Heart left ventricle (tissue), 16 donors: Measurements from ENCODE around the gene SLC29A2. TPM values are rescaled to one million over a fixed set of nuclear protein-coding genes. Genes with fewer than 3 reads are reported as not detected.
A peak's percentile ranks its signal among the peaks of the same experiment; 100 is the strongest.

Source experiments
- ATAC-seq, 4 donors: fragments of 200-7000 bp; cut with Tn5 transposase; one replicate each; pipeline ENCODE4 v1.9.1; 2020 to 2022; ENCODE audit warnings: moderate library complexity in 4 of 4, mild to moderate bottlenecking in 3 of 4, moderate number of reproducible peaks in 1 of 4
- DNase-seq, 5 donors: peaks; one replicate each; pipeline ENCODE4 v3.0.0-alpha.2; 2020
- H3K27ac ChIP-seq, 12 donors: fragments of 200-600 bp; sonication (generic) in 4 of 12; one replicate each; pipeline versions ENCODE4 v1.5.0 to v1.8.0; 2016 to 2022; ENCODE audit warnings: mild to moderate bottlenecking in 2 of 12
- H3K27me3 ChIP-seq, 9 donors: fragments of 200-600 bp; sonication (generic) in 2 of 9; one replicate each; pipeline versions ENCODE4 v1.5.1 to v1.8.0; 2016 to 2022; ENCODE audit warnings: mild to moderate bottlenecking in 3 of 9
- H3K36me3 ChIP-seq, 9 donors: fragments of 200-600 bp; sonication (generic) in 2 of 9; one replicate each; pipeline versions ENCODE4 v1.5.0 to v1.8.0; 2018 to 2022; ENCODE audit warnings: mild to moderate bottlenecking in 2 of 9
- H3K4me1 ChIP-seq, 12 donors: fragments of 200-600 bp; sonication (generic) in 4 of 12; one replicate each; pipeline versions ENCODE4 v1.5.0 to v1.8.0; 2016 to 2022; ENCODE audit warnings: mild to moderate bottlenecking in 3 of 12
- H3K4me3 ChIP-seq, 12 donors: fragments of 200-600 bp; sonication (generic) in 4 of 12; one replicate each; pipeline versions ENCODE4 v1.5.0 to v1.8.0; 2017 to 2022; ENCODE audit warnings: mild to moderate bottlenecking in 9 of 12, moderate library complexity in 4 of 12
- H3K9me3 ChIP-seq, 12 donors: fragments of 200-600 bp; sonication (generic) in 4 of 12; one replicate each; pipeline versions ENCODE4 v1.5.0 to v1.8.0; 2016 to 2022; ENCODE audit warnings: mild to moderate bottlenecking in 1 of 12
- POLR2A ChIP-seq, 2 donors: fragments of 450-650 bp; IDR thresholded peaks; one replicate each; pipeline ENCODE4 v1.6.1; 2017; ENCODE audit warnings: antibody characterized with exemption in 2 of 2, mild to moderate bottlenecking in 2 of 2, moderate library complexity in 2 of 2
- WGBS, 4 donors: extraction: QIAGEN DNeasy Blood & Tissue Kit in 2 of 4; methylation state at CpG; one replicate each; pipeline versions ENCODE4 v1.1.5 to v1.1.7; 2013 to 2018; 5-methylcytosine and 5-hydroxymethylcytosine counted together
- intact Hi-C, 10 donors: fragments of 100-400 bp; cut with DNase I; formaldehyde crosslinking; loops; one replicate each; pipeline versions ENCODE4 v1.11.1 to v1.14.2; 2022
- long read RNA-seq, 3 donors: library from polyadenylated mRNA; unstranded; transcript quantifications; one replicate each; pipeline ENCODE4 v2.0.0, GENCODE V29; 2020 to 2021
- polyA plus RNA-seq, 2 donors: library from polyadenylated mRNA; stranded (reverse); fragments of 200-250 nt; gene quantifications; one replicate each; pipeline ENCODE4 v1.2.3, GENCODE V29; 2013
- total RNA-seq, 9 donors: library from RNA; depleted of rRNA in 2 of 9; stranded (reverse); fragments of >200 nt in 2 of 9; fragmentation: NEBNext Ultra II Directional in 3 of 9; extraction: Animal tissue kit (Norgen Biotek cat#: 25700) in 3 of 9; gene quantifications; one replicate each; pipeline versions ENCODE4 v1.1.0 to v1.2.4, GENCODE V29; 2016 to 2023
- TF ChIP-seq, protein P1 (sequence below), 12 donors: fragments of 200-600 bp; sonication (generic) in 4 of 12; IDR thresholded peaks; one replicate each; pipeline versions ENCODE4 v1.5.0 to v1.8.0; 2018 to 2022; ENCODE audit warnings: antibody characterized with exemption in 12 of 12, mild to moderate bottlenecking in 5 of 12
- donor health status: ischemic (EF 13 %, LVEDD 7.1; RV severe dilation, severe dysfunction).
- donor health status: healthy with polysubstance abuse.
- donor health status: DM: no; HTN: yes; CAD: no.
- donor health status: DM: no; HTN: no; CAD: no.
- donor health status: ischemic (EF 25% LVEDD 6.9; RV normal size, moderate dysfunction).
- donor health status: ischemic (EF 25% LVEDD 5.7; RV mildly dilated, moderate dysfunction).
- donor health status: healthy.
- donor health status: DM: yes; HTN: yes; CAD: no.
- donor health status: ischemic (EF 35%, LVEDD 5.7; RV mildly dilated, moderate dysfunction).
- donor health status: nonischemic (EF 11% LVEDD 7.7; RV severe dilation, severe dysfunction).
- donor health status: DM: yes; HTN: yes; CAD: no.
- donor health status: PGD.
- donor health status: ischemic (EF 29% LVEDD 5.4; RV normal size, mild dysfunction).
- donor health status: nonischemic (EF 23%, LVEDD 6.1; RV moderate dilation, normal function).

Gene SLC29A2
- total RNA-seq (10 to 100 TPM in 6 of 9 donors, 1 to 10 TPM in 3; 6.8 to 30.9 (median 13.1) TPM), polyA plus RNA-seq (10 to 100 TPM; 18.2 to 29.7 TPM)
- long read RNA-seq, donor 1, partial matches to known transcripts = 21 of 36 reads
- long read RNA-seq, donor 1, other reads (novel, unspliced or antisense) = 12 of 36 reads
- long read RNA-seq, donor 2, transcript SLC29A2-202 (12 exons, 2,514 nt) = major isoform, 7 of 42 reads
- long read RNA-seq, donor 2, partial matches to known transcripts = 19 of 42 reads
- long read RNA-seq, donor 2, other reads (novel, unspliced or antisense) = 15 of 42 reads
- long read RNA-seq, donor 3, transcript SLC29A2-202 (12 exons, 2,514 nt) = major isoform, 7 of 73 reads
- long read RNA-seq, donor 3, partial matches to known transcripts = 40 of 73 reads
- long read RNA-seq, donor 3, other reads (novel, unspliced or antisense) = 23 of 73 reads

DNA sequence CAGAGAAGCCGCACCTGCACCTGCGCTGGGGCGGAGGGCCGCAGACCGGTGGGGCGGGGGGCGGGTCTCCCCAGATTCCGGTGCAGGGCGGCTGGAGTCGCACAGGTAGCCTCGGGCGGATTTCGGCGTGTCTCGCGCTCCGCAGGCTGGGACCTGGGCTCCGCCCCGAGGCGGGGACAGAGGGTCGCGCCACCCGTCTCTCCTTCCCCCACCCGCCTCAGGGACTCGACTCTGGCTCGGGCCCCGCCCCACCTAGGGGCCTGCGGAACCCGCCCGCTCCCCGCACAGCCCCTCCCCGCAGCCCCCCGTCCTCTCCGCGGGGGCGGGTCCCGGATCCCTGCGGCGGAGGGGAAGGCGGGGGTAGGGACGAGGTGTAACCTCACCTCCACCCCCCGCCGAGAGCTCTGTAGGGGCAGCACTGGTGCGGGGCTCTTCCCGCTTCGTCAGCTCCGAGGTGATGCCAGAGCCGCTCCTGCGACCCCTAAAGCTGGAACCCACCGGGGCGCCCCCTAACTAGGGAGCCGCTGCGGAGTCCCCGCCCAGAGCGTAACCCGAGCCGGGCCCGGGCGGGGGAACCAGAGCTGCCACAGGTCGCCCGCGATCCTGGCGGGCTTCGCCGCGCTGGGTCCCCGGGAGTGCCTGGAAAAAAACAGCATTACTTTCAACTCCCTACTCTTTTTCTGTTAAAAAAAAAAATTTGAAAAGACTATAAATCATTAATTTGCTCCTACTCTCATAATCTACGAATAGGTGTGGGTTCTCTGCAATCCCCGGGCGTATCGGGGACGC, at the start of gene SLC29A2:
SLC29A2 (minus strand) TSS at position 134 of the 789 bp plus-strand sequence. CDS start 169 bp downstream, outside the sequence.
- peaks cover 0 to 48% (median 23%) of the 10 kb centered on the region in 12 donors for H3K4me1 ChIP-seq

GRCh38 chr11:66420671-66421476, 49.3 kb upstream of the SLC29A2 start, which contains the start of gene NPAS4:
TSS of gene NPAS4 (plus strand) at chr11:66421035. CDS start at chr11:66421180, 145 bp downstream.
- Histone ChIP-seq H3K4me1 (peaks cover 0 to 53% (median 25%) of the 10 kb centered on the region in 12 donors), H3K9me3 (no peaks in the 10 kb centered on the region), H3K4me3 (no peak within 1 kb of the TSS), H3K27me3 (peaks cover 0 to 25% (median 3%) of the 10 kb centered on the region in 9 donors), H3K27ac (no peak within 1 kb of the TSS), H3K36me3 (no peaks in the 10 kb centered on the region)
- no peak for ATAC-seq
- intact Hi-C loops = no loop called here
- 7 to 9% (median 8%) methylated on average over 26 to 71 of the region's 71 CpGs for WGBS, 4 donors
- no peak for TF ChIP-seq POLR2A (IDR thresholded peaks at IDR 0.05)
- DNase-seq = no peak

More for the DNA sequence above, at the start of gene SLC29A2:
- H3K27ac ChIP-seq = peak within 1 kb of the TSS; percentile 73 to 92 (median 84)
- H3K4me3 ChIP-seq = peak within 1 kb of the TSS; percentile 56 to 88 (median 75)
- ATAC-seq = peak; percentile 63 to 82 (median 76)
- no peaks in the 10 kb centered on the region for H3K9me3 ChIP-seq
- 0 to 1% (median 1%) methylated on average over 35 to 72 of the region's 72 CpGs for WGBS, 4 donors
- intact Hi-C loops = loop anchor here in 1 of 10 donors (1.0 kb wide), 1 partner anchor 27 kb away; the partner anchor contains the start of gene BRMS1
- peaks cover 0 to 4% (median 0%) of the 10 kb centered on the region in 9 donors for H3K36me3 ChIP-seq
- H3K27me3 ChIP-seq = peaks cover 0 to 46% (median 9%) of the 10 kb centered on the region in 9 donors
- DNase-seq = peak; percentile 50 to 84 (median 74)
- TF ChIP-seq, protein P1, sequence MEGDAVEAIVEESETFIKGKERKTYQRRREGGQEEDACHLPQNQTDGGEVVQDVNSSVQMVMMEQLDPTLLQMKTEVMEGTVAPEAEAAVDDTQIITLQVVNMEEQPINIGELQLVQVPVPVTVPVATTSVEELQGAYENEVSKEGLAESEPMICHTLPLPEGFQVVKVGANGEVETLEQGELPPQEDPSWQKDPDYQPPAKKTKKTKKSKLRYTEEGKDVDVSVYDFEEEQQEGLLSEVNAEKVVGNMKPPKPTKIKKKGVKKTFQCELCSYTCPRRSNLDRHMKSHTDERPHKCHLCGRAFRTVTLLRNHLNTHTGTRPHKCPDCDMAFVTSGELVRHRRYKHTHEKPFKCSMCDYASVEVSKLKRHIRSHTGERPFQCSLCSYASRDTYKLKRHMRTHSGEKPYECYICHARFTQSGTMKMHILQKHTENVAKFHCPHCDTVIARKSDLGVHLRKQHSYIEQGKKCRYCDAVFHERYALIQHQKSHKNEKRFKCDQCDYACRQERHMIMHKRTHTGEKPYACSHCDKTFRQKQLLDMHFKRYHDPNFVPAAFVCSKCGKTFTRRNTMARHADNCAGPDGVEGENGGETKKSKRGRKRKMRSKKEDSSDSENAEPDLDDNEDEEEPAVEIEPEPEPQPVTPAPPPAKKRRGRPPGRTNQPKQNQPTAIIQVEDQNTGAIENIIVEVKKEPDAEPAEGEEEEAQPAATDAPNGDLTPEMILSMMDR (IDR thresholded peaks at IDR 0.05) = no peak
- peak in 1 of 2 donors; percentile 8 for TF ChIP-seq POLR2A (IDR thresholded peaks at IDR 0.05)

DNA sequence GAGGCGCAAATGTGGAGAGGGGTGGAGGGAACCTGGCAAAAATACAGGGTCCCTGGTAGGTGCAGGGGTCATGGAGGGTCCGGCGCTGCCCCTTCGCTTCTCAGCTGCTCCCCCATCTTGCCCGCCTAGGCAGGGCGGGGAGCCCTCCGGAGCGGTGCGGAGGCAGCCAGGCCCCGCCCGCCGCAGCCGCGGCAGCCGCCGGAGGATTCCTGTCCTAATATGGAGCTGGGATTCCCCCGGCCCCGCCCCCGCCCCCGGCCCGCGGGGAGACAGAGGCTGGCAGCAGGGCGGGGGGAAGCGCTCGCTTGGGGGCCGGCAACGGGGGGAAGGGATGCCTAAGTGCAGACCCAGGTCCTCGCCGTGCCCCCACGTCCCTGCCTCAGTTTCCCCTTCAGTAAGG, 48.3 kb upstream of the SLC29A2 start:
- 3 to 5% (median 4%) methylated on average over 17 to 30 of the region's 30 CpGs for WGBS, 4 donors
- ATAC-seq = no peak
- Histone ChIP-seq H3K4me3 (no peak overlapping the region), H3K4me1 (peaks cover 0 to 53% (median 25%) of the 10 kb centered on the region in 12 donors), H3K36me3 (no peaks in the 10 kb centered on the region), H3K27ac (no peak overlapping the region), H3K9me3 (no peaks in the 10 kb centered on the region), H3K27me3 (peaks cover 0 to 25% (median 3%) of the 10 kb centered on the region in 9 donors)
- intact Hi-C loops = loop anchor here in 1 of 10 donors (10.0 kb wide), 1 partner anchor 415 kb away; no protein-coding TSS in a partner anchor
- TF ChIP-seq POLR2A (IDR thresholded peaks at IDR 0.05) = no peak
- TF ChIP-seq, protein P1 (IDR thresholded peaks at IDR 0.05) = no peak
- DNase-seq = no peak

DNA sequence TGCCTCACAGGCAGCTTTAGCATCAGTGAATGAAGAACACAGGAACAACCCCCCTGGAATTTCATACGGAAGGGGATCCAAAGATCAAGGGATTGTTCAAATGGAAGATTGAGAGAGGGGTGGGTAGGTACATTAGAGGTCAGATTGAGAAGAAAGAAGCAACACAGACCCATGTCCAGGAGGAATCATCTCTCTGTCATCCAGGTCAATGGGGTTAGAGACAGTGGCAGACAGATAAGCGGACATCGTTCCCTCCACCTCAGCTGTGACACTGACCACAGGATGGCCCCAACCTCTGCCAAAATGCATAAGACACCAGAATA, 47.4 kb upstream of the SLC29A2 start:
- Histone ChIP-seq H3K9me3 (no peaks in the 10 kb centered on the region), H3K4me1 (peaks cover 0 to 53% (median 25%) of the 10 kb centered on the region in 12 donors), H3K27me3 (peaks cover 0 to 29% (median 3%) of the 10 kb centered on the region in 9 donors), H3K4me3 (no peak overlapping the region), H3K36me3 (no peaks in the 10 kb centered on the region), H3K27ac (no peak overlapping the region)
- DNase-seq = no peak
- TF ChIP-seq POLR2A (IDR thresholded peaks at IDR 0.05) = no peak
- TF ChIP-seq, protein P1 (IDR thresholded peaks at IDR 0.05) = no peak
- intact Hi-C loops = loop anchor here in 1 of 10 donors (10.0 kb wide), 1 partner anchor 416 kb away; no protein-coding TSS in a partner anchor
- WGBS, 4 donors = 37 to 50% (median 47%) methylated on average over 3 of the region's 3 CpGs
- ATAC-seq = no peak
